Transverse colon (tissue), 4 donors: ENCODE results near the gene AZU1. TPM values are rescaled to one million over a fixed set of nuclear protein-coding genes. Genes with fewer than 3 reads are reported as not detected.

Experiments
- DNase-seq: peaks from one replicate; pipeline ENCODE4 v3.0.0-alpha.2; 2019
- H3K27ac ChIP-seq, 4 donors: fragments of 200-600 bp; sonication (generic); 2 replicates each; pipeline ENCODE4 v1.5.1; 2016 to 2018; ENCODE audit warnings: inconsistent platforms in 4 of 4
- H3K27me3 ChIP-seq: fragments of 200-600 bp; sonication (generic); 2 replicates; pipeline ENCODE4 v1.5.1; 2017; ENCODE audit warnings: inconsistent platforms
- H3K36me3 ChIP-seq, 4 donors: fragments of 200-600 bp; sonication (generic); 2 replicates each; pipeline ENCODE4 v1.5.1; 2017 to 2019; ENCODE audit warnings: inconsistent platforms in 4 of 4
- H3K4me1 ChIP-seq, 4 donors: fragments of 200-600 bp; sonication (generic); 2 replicates each; pipeline ENCODE4 v1.5.1; 2017 to 2020; ENCODE audit warnings: inconsistent platforms in 4 of 4
- H3K4me3 ChIP-seq, 4 donors: fragments of 200-600 bp; sonication (generic); 1 replicate in 1 of 4; 2 replicates in 3 of 4; pipeline versions ENCODE4 v1.5.1 to v1.6.1; 2017 to 2019; ENCODE audit warnings: inconsistent platforms in 4 of 4
- H3K9me3 ChIP-seq, 2 donors: fragments of 200-600 bp; sonication (generic); 2 replicates each; pipeline ENCODE4 v1.5.1; 2017 to 2019; ENCODE audit warnings: inconsistent platforms in 2 of 2
- EP300 ChIP-seq: sonication (generic); formaldehyde crosslinking; IDR thresholded peaks from one replicate; pipeline ENCODE4 v1.6.1; 2017; ENCODE audit warnings: antibody characterized with exemption, low read depth
- POLR2A ChIP-seq: fragments of 450-650 bp; IDR thresholded peaks from one replicate; pipeline ENCODE4 v1.6.1; 2016; ENCODE audit warnings: antibody characterized with exemption, mild to moderate bottlenecking, moderate library complexity
- POLR2AphosphoS5 ChIP-seq, 3 donors: sonication (generic); formaldehyde crosslinking; IDR thresholded peaks; one replicate each; pipeline ENCODE4 v1.6.1; 2016; ENCODE audit warnings: antibody characterized with exemption in 3 of 3
- WGBS, 2 donors: methylation state at CpG; one replicate each; pipeline ENCODE4 v1.1.5; 2018; ENCODE audit warnings: low coverage in 1 of 2; 5-methylcytosine and 5-hydroxymethylcytosine counted together
- in situ Hi-C, 4 donors: fragments of 200-750 bp; cut with MboI; loops; one replicate each; pipeline versions ENCODE4 v1.15.0 to v1.15.1; 2017; ENCODE audit warnings: low sequenced_read_pairs in 3 of 4, low pct_ligation_motif_present in 1 of 4, low pct_unique_long_range_greater_than_20kb in 1 of 4
- intact Hi-C: fragments of 100-400 bp; cut with DNase I; formaldehyde crosslinking; loops from one replicate; pipeline ENCODE4 v1.15.1; 2023; ENCODE audit warnings: low total_unique reads
- total RNA-seq, 4 donors: library from RNA; depleted of rRNA; stranded (reverse); fragments of >200 nt; gene quantifications; one replicate each; pipeline ENCODE4 v1.1.0, GENCODE V29; 2016
- TF ChIP-seq, protein P1 (sequence below), 5 experiments: fragments of 200-600 bp in 3 of 5; fragments of 450-650 bp in 2 of 5; sonication (generic) in 3 of 5; IDR thresholded peaks; 1 replicate in 2 of 5; 2 replicates in 3 of 5; pipeline ENCODE4 v1.5.1; 2016 to 2017; ENCODE audit warnings: antibody characterized with exemption in 5 of 5, inconsistent platforms in 3 of 5, mild to moderate bottlenecking in 2 of 5, moderate library complexity in 1 of 5

AZU1 gene, protein sequence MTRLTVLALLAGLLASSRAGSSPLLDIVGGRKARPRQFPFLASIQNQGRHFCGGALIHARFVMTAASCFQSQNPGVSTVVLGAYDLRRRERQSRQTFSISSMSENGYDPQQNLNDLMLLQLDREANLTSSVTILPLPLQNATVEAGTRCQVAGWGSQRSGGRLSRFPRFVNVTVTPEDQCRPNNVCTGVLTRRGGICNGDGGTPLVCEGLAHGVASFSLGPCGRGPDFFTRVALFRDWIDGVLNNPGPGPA
- not detected for total RNA-seq

DNA sequence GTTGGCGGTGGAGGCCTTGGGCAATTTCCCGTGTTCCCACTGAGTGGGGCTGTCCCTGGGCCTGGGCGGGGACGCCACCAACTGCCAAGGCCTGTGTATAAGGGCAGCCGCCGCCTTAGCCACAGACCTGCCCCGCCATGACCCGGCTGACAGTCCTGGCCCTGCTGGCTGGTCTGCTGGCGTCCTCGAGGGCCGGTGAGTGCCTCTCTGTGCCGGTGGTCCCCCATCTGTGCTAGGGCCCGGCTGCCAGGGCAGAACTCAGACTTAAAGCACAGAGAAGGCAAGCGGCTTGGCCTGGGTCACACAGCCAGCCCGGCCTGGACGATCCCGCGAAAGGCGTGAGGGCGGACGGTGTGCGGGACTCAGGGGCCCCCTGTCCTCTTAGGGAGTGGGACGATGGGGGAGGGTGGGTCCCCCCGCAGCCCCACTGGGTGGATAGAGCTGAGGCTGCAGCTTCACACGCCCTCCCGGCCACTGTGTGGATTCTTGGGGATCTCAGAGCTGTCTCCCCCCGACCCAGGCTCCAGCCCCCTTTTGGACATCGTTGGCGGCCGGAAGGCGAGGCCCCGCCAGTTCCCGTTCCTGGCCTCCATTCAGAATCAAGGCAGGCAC is at the start of gene AZU1:
Gene AZU1 (plus strand): TSS at position 128 of the 612 bp plus-strand sequence. CDS start 10 bp downstream, at position 138.
- Histone ChIP-seq H3K4me1 (peaks cover 0 to 3% (median 0%) of the 10 kb centered on the region in 4 donors), H3K27me3 (peaks cover 67% of the 10 kb centered on the region), H3K27ac (no peak within 1 kb of the TSS), H3K36me3 (no peaks in the 10 kb centered on the region), H3K4me3 (no peak within 1 kb of the TSS), H3K9me3 (no peaks in the 10 kb centered on the region)
- 46% methylated on average over 26 of the region's 33 CpGs; no CpG with 5 or more reads in 1 of the 2 donors for WGBS, 2 donors
- in situ Hi-C loops, result no loop called here
- TF ChIP-seq POLR2AphosphoS5 (IDR thresholded peaks at IDR 0.05) (no peak), POLR2A (no peak), EP300 (no peak)
- TF ChIP-seq, protein P1, sequence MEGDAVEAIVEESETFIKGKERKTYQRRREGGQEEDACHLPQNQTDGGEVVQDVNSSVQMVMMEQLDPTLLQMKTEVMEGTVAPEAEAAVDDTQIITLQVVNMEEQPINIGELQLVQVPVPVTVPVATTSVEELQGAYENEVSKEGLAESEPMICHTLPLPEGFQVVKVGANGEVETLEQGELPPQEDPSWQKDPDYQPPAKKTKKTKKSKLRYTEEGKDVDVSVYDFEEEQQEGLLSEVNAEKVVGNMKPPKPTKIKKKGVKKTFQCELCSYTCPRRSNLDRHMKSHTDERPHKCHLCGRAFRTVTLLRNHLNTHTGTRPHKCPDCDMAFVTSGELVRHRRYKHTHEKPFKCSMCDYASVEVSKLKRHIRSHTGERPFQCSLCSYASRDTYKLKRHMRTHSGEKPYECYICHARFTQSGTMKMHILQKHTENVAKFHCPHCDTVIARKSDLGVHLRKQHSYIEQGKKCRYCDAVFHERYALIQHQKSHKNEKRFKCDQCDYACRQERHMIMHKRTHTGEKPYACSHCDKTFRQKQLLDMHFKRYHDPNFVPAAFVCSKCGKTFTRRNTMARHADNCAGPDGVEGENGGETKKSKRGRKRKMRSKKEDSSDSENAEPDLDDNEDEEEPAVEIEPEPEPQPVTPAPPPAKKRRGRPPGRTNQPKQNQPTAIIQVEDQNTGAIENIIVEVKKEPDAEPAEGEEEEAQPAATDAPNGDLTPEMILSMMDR (IDR thresholded peaks at IDR 0.05), result no peak
- intact Hi-C loops, result no loop called here
- DNase-seq, result peak; percentile 67

DNA sequence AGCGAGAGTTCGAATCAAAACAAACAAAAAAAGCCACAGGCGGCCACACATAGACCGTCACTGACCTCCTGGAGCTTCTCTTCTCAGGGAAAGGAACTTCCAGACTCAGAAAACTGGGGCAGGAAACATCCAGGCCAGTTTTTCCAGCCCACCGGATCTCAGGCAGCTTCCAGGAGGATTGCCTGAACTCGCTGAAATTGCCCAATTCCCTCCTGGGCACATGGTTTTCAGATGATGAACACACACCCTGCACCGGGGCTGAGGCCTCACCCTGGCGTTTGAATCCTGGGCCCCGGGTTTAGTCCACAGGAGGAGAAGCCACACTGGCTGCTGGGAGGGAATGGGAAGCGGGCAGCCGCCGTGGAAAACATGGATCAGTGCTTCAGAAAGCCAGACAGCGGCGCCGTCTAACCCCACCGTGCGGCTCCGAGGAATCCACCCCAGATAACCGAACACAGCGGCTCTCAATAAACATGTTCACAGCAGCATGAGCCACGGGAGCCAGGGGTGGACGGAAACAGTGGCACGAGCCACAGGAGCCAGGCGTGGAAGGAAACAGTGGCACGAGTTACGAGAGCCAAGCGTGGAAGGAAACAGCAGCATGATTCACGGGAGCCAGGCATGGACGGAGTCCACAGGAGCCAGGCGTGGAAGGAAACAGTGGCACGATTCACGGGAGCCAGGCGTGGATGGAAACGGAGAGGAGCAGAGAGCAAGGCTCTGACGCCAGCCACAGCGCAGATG is 48.6 kb upstream of the AZU1 start:
- peaks cover 46% of the 10 kb centered on the region for H3K27me3 ChIP-seq
- no peak overlapping the region for H3K4me3 ChIP-seq
- peak; percentile 38 for DNase-seq
- in situ Hi-C loops (loop anchor here in 1 of 4 donors (10.0 kb wide), 1 partner anchor 76 kb away; the partner anchor contains the start of genes CFD and ELANE), intact Hi-C loops (loop anchor here (10.0 kb wide), 1 partner anchor 66 kb away; the partner anchor contains the start of gene PRTN3)
- H3K9me3 ChIP-seq, result no peaks in the 10 kb centered on the region
- H3K4me1 ChIP-seq, result peaks cover 0 to 14% (median 6%) of the 10 kb centered on the region in 4 donors
- WGBS, 2 donors, result 59 to 68% methylated on average over 22 to 36 of the region's 36 CpGs
- H3K27ac ChIP-seq, result peak overlapping the region; percentile 24 to 60 (median 47)
- no peaks in the 10 kb centered on the region for H3K36me3 ChIP-seq
- TF ChIP-seq POLR2A, result no peak
- peak in 1 of 3 donors; percentile 34 for TF ChIP-seq POLR2AphosphoS5 (IDR thresholded peaks at IDR 0.05)

DNA sequence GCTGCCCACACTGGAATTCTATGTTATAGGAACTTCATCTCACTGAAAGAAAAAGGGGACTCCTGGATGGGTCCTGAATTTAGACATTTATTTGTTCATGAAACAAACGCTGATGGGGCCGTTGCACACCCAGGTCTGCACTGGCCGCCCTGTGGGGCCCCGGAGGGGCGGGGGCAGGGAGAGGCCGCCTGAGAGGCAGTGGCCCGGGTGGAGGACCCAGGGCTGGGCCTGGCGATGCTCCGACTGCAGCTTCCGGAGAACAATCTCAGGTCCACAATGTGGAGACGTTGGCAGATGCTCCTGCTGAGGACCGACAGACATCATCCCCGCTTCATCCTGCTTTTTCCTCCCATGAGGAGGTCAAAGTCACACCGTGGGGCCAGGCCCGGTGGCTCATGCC is 46.7 kb upstream of the AZU1 start:
- no peak overlapping the region for H3K4me3 ChIP-seq
- H3K9me3 ChIP-seq, result no peaks in the 10 kb centered on the region
- DNase-seq, result no peak
- TF ChIP-seq POLR2AphosphoS5 (IDR thresholded peaks at IDR 0.05) (no peak), POLR2A (no peak), EP300 (no peak)
- TF ChIP-seq, protein P1 (IDR thresholded peaks at IDR 0.05), result no peak
- H3K36me3 ChIP-seq, result no peaks in the 10 kb centered on the region
- no peak overlapping the region for H3K27ac ChIP-seq
- intact Hi-C loops (no loop called here), in situ Hi-C loops (no loop called here)
- WGBS, 2 donors, result 68% methylated on average over 15 of the region's 15 CpGs; no CpG with 5 or more reads in 1 of the 2 donors
- peaks cover 0 to 14% (median 6%) of the 10 kb centered on the region in 4 donors for H3K4me1 ChIP-seq
- H3K27me3 ChIP-seq, result peaks cover 46% of the 10 kb centered on the region

DNA sequence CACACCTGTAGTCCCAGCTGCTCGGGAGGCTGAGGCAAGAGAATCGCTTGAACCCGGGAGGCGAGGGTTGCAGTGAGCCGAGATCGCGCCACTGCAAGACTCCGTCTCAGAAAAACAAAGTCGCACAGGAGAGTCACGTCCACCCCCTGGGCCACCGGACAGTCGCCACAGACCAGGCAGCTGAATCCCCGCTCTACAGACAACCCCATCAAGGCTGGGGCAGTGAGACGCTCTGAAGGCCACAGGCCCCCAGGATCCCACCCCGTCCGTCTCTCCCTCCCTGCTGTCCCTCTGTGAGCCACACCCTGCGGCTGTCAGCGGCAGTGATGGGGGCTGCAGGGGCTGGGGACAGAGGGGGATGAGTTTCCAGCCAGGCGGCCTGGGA is 45.8 kb upstream of the AZU1 start:
- H3K27me3 ChIP-seq, result peaks cover 46% of the 10 kb centered on the region
- no peak for DNase-seq
- WGBS, 2 donors, result 83 to 95% methylated on average over 8 to 16 of the region's 19 CpGs
- H3K4me1 ChIP-seq, result peaks cover 0 to 14% (median 6%) of the 10 kb centered on the region in 4 donors
- H3K9me3 ChIP-seq, result no peaks in the 10 kb centered on the region
- in situ Hi-C loops (no loop called here), intact Hi-C loops (no loop called here)
- H3K27ac ChIP-seq, result peak overlapping the region in 2 of 4 donors; percentile 11 to 23
- TF ChIP-seq POLR2A, result no peak
- TF ChIP-seq, protein P1 (IDR thresholded peaks at IDR 0.05), result no peak
- TF ChIP-seq POLR2AphosphoS5 (IDR thresholded peaks at IDR 0.05), result no peak
- no peak for TF ChIP-seq EP300
- H3K36me3 ChIP-seq, result no peaks in the 10 kb centered on the region
- no peak overlapping the region for H3K4me3 ChIP-seq
